Measurements from ENCODE around the gene DUSP19.
"Not testable (repeated sequence)": the region's sequence is repeated elsewhere in the genome, so short reads cannot be mapped to it uniquely, and the experiment has no call there.

DUSP19 gene, protein sequence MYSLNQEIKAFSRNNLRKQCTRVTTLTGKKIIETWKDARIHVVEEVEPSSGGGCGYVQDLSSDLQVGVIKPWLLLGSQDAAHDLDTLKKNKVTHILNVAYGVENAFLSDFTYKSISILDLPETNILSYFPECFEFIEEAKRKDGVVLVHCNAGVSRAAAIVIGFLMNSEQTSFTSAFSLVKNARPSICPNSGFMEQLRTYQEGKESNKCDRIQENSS

DNA sequence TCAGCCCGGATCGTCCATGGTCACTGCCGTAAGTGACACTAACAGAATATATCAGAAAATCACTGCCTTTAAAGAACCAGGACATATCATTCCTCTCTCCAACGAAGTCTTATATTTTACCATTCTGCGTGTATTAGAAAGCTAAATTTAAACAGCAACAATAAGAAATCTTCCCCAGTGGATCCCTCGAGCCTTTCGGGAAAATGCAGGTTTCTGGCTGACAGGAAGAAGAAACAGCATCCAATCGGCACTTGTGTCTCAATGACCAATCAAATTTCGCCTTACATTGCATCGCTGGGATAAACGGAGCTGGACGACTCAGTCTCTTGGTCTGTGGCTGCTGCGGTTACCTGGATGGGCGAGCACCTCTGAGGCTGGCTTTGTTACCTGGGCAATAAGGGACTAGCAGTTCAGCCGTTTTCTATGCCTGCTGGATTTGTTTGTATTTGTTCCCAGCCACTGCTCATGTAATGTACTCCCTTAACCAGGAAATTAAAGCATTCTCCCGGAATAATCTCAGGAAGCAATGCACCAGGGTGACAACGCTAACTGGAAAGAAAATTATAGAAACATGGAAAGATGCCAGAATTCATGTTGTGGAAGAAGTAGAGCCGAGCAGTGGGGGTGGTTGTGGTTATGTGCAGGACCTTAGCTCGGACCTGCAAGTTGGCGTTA lies at the start of gene DUSP19:
TSS of gene DUSP19 (plus strand) at position 284 of the 675 bp plus-strand sequence. CDS start at position 471, 187 bp downstream.
- DNase-seq (ENCODE audit: low spot score), result peak; percentile 98

GRCh38 chr2:183029219-183029618 lies 49.3 kb upstream of the DUSP19 start:
- DNase-seq (ENCODE audit: low spot score), result no peak

- no peak for DNase-seq (ENCODE audit: low spot score)
Measured at GRCh38 chr2:183031911-183032794, 46.4 kb upstream of the DUSP19 start.

- no peak for DNase-seq (ENCODE audit: low spot score)
Measured at GRCh38 chr2:183033951-183034350, 44.6 kb upstream of the DUSP19 start.

- DNase-seq (ENCODE audit: low spot score), result no peak
Measured at GRCh38 chr2:183034806-183035205, 43.7 kb upstream of the DUSP19 start.

GRCh38 chr2:183035298-183035953 lies 43.1 kb upstream of the DUSP19 start:
- DNase-seq (ENCODE audit: low spot score), result no peak

DNA sequence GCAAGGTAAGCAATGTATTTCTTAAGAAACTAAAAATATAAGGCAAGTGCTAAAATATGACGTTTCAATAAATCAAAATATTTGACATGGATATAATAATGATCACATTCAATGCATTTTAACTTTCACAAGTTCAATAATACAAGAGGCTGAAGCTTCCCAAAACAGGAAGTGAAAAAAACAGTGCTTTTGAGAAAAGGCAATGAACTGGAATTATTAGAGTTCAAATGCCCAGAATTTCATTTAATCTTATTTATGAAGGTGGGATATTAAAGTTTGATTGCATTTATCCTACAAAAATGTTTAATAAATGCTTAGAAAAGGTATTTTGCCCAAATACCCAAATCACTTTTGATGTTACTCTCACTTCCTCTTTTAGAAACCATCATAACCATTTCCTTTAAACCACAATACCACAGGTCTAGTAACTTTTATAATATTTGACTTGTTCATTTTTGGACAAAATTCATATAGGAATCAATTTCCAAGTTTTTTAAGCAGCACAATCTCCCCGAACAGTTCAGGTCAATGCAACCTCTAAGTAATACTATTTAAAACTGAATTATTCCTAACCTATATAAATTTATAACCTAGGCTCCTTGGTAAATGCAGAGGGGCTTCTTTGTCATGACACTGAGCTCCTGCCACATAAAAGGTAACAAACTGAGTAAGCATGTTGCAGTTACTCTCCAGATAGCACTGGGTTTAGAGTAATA lies 42.4 kb upstream of the DUSP19 start:
- no peak for DNase-seq (ENCODE audit: low spot score)

- DNase-seq (ENCODE audit: low spot score), result no peak
Measured at GRCh38 chr2:183037074-183037552, 41.4 kb upstream of the DUSP19 start.

DNA sequence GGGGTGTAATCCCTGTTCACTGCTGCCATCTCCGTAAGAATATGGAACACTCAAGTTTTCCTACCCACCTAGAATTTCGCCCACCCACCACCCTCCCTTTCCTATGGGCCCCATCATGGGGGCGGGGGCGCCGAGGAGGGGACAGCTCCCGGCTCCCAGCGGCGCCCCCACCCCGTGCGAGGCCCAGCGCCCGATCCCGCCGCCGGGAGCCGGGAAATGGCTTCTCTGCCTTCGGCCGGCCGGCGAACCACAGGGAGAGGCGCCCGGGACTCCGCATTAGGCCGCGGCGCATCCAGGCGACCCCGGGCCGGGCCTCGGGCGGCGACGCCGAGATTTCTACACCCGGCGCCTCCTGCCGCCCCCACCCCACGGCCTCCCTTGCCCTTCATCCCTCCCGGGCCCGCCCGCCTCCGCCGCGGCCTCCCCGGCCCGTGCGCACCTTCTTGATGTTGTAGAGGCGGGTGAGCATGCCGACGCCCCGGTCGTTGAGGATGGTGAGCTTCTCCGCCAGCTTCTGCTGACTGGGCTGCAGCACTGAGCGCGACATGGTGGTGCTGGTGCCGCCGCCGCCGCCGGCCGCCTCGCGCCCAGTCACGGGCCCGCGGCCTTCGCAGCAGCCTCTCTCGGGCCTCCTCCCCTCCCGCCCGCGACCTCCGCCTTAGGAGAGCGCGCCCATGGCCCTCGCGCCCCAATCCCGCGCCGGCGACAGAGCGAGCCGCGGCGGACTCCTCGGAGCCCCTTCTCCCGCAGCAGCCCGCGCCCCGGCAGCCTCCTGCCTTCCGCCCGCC lies 40.8 kb upstream of the DUSP19 start:
- peak; percentile 32 for DNase-seq (ENCODE audit: low spot score)

DNA sequence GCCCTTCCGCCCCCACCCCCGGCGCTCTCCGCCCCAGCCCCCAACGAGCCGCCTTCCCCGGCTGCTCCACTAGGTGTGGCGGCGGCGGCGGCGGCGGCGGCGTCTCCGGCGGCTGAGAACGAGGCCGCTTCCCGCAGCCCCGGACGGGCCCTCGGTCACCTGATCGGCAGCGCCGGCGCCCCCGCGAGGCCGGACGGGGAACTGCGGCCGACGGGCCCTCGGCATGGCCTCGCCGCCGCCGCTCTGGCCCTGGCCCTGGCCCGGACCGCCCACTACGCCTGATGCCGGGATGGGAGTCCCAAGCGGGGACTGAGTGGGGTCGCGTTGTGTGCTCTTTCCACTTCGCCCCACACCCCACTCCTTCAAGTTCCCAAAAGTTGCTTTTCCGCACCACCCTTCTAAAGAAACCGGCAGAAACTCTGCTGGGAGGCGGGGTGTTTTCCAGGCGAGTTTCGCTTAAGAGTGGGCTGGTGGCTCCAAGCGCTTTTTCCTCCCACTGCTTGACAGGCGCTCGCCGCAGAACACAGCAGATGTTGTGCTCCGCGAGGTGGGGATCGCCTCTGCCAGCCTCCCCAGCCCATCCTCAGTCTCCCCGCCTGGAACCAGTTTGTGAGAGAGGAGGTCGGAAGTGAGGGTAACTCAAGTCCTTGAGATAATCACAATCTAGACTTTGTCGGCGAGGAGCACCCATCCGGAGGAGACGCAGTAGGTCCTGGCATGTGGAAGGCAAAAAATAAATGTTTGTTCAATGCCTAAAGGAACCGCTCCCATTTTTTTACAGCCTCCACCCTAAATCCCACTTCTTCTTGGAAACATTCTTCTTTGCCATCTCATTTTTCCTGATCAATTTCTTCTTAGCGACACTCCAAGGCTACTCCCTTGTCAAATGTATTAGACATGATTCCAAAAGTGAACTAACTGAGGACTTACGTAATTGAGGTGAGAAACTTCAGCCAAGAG lies 39.9 kb upstream of the DUSP19 start, which contains the start of gene NCKAP1:
TSS of gene NCKAP1 (minus strand) at position 117 of the 960 bp plus-strand sequence. CDS start 358 bp downstream, outside the sequence.
- DNase-seq (ENCODE audit: low spot score), result peak; percentile 49

GRCh38 chr2:183040604-183041003 lies 37.9 kb upstream of the DUSP19 start:
- DNase-seq (ENCODE audit: low spot score), result no peak

DNA sequence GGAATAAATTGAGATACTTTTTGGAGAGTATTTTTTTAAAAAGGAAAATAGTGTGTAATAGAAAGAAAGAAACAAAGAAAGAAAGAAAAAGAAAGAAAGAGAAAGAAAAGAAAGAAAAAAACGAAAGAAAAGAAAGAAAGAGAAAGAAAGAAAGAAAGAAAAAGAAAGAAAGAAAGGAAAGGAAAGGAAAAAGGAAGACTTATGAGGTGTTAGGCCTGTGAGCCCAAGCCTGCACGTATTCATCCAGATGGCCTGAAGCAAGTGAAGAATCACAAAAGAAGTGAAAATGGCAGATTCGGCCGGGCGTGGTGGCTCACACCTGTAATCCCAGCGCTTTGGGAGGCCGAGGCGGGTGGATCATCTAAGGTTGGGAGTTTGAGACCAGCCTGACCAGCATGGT lies 35.0 kb upstream of the DUSP19 start:
- DNase-seq (ENCODE audit: low spot score), result not testable (repeated sequence)

DNA sequence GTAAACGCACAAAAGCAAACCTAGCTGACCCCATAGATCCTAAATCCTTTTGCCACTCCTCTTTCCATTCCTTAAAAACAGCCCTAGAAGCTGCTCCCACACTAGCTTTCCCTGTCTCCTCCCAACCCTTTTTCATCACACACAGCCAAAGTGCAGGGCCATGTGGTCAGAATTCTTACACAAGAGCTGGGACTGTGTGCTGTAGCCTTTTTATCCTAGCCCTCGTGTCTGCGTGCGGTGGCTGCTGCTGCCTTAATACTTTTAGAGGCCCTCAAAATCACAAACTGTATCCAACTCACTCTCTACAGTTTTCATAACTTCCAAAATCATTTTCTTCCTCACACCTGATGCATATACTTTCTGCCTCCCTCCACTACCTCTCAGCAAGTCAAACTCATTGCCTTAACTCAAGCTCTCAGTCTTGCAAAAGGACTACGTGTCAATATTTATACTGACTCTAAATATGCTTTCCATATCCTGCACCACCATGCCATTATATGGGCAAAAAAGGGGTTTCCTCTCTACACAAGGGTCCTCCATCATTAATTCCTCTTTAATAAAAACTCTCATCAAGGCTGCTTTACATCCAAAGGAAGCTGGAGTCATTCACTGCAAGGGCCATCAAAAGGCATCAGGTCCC lies 30.9 kb upstream of the DUSP19 start:
- not testable (repeated sequence) for DNase-seq (ENCODE audit: low spot score)

DNA sequence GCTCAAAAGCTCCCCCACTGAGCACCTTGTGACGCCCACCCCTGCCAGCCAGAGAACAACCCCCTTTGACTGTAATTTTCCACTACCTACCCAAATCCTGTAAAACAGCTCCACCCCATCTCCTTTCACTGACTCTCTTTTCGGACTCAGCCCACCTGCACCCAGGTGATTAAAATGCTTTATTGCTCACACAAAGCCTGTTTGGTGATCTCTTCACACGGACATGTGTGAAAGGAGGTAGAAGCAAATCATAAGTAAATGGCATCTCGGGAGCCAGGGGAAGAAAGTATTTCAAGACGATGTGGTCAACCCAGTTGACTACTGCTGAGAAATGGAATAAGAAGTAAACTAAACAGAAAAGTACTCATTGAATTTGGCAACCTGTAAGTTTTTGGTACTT lies 29.1 kb upstream of the DUSP19 start:
- DNase-seq (ENCODE audit: low spot score), result no peak

DNA sequence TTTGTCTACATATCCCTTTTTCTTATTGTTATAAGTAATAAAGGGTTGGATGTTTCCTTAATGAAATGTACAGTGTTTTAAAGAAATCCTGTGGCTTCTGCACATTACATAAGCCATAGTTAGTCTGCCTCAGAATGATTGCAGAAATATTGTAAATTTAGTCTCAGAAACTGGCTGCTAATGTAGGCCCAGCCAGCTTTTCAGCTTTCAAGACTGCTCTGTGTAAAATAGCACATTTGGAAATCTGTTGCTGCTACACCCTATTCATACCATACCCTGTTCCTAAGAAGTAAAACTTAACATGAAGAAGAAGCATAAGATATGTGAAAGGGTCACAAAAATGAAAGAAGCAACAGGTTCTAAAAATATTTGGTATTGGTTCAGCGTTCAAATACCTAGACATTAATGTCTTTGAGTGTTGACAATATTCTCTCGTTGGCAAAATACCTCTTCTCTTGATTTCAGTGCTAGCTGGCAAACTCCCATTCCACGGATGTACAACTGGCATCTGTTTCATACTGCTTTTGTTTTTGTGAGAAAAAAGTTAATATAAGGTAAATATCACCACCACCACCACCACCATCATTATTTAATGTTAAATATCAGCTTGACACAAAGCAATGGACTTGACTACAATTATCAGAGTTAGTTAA lies 21.1 kb upstream of the DUSP19 start:
- no peak for DNase-seq (ENCODE audit: low spot score)

DNA sequence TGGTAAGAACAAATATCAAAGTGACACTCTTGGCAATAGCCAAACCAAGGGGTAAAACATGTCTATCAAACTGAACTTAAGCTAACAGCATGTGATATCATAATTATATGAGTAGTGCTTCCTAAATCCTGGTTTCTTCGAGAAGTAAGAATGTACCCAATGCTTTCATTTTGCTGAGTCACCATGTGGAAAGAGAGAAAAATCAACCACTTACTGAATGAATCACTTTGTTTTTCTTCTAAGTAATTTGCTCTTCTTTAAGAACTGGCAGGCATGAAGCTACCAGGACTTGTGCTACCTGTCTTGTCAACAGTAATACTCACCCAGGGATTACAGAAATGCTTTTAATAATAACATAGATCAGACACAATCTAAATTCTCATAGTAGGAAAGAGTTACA lies 19.0 kb upstream of the DUSP19 start:
- DNase-seq (ENCODE audit: low spot score), result no peak

GRCh38 chr2:183060571-183061231 lies 17.8 kb upstream of the DUSP19 start:
- no peak for DNase-seq (ENCODE audit: low spot score)

- no peak for DNase-seq (ENCODE audit: low spot score)
Measured at GRCh38 chr2:183063083-183063482, 15.5 kb upstream of the DUSP19 start.

Measured in pons (tissue), 1 donor.